Vagina (tissue), 2 donors: ENCODE results near the gene TSPEAR. TPM values are rescaled to one million over a fixed set of nuclear protein-coding genes. Genes with fewer than 3 reads are reported as not detected.

Experiments
- DNase-seq, 2 donors: peaks; one replicate each; pipeline ENCODE4 v3.0.0-alpha.2; 2017; ENCODE audit errors: extremely low spot score in 2 of 2
- H3K27ac ChIP-seq: fragments of 200-600 bp; sonication (generic); one replicate; pipeline ENCODE4 v1.5.1; 2019
- H3K27me3 ChIP-seq: fragments of 200-600 bp; sonication (generic); one replicate; pipeline ENCODE4 v1.5.1; 2019
- H3K36me3 ChIP-seq, 2 donors: fragments of 200-600 bp; sonication (generic); one replicate each; pipeline ENCODE4 v1.5.1; 2017 to 2019
- H3K4me1 ChIP-seq: fragments of 200-600 bp; sonication (generic); one replicate; pipeline ENCODE4 v1.5.1; 2019
- H3K4me3 ChIP-seq, 2 donors: fragments of 200-600 bp; sonication (generic); 1 replicate in 1 of 2; 2 replicates in 1 of 2; pipeline ENCODE4 v1.5.1; 2016 to 2019
- H3K9me3 ChIP-seq: fragments of 200-600 bp; sonication (generic); one replicate; pipeline ENCODE4 v1.5.1; 2019
- CTCF ChIP-seq, 3 experiments: fragments of 450-650 bp in 2 of 3; fragments of 200-600 bp in 1 of 3; sonication (generic) in 1 of 3; IDR thresholded peaks; one replicate each; pipeline ENCODE4 v1.5.1; 2017 to 2019; ENCODE audit warnings: antibody characterized with exemption in 3 of 3, mild to moderate bottlenecking in 2 of 3, moderate library complexity in 2 of 3
- POLR2A ChIP-seq, 2 donors: fragments of 450-650 bp; IDR thresholded peaks; one replicate each; pipeline ENCODE4 v1.6.1; 2017; ENCODE audit warnings: antibody characterized with exemption in 2 of 2, mild to moderate bottlenecking in 2 of 2, moderate library complexity in 2 of 2
- POLR2AphosphoS5 ChIP-seq, 2 donors: sonication (generic); formaldehyde crosslinking; IDR thresholded peaks; one replicate each; pipeline ENCODE4 v1.9.0; 2017; ENCODE audit warnings: antibody characterized with exemption in 2 of 2, mild to moderate bottlenecking in 2 of 2, low read depth in 1 of 2; ENCODE audit not compliant: insufficient read depth in 1 of 2
- intact Hi-C: fragments of 100-400 bp; cut with DNase I; formaldehyde crosslinking; loops from one replicate; pipeline ENCODE4 v1.15.1; 2023
- total RNA-seq: library from RNA; depleted of rRNA; stranded (reverse); fragments of >200 nt; gene quantifications from one replicate; pipeline ENCODE4 v1.2.3, GENCODE V29; 2016

Gene TSPEAR
- total RNA-seq, 1 donor from 2014 or later = not detected

- peak; percentile 44 to 67 for DNase-seq
- no peaks in the 10 kb centered on the region for H3K27me3 ChIP-seq
- no peaks in the 10 kb centered on the region for H3K36me3 ChIP-seq
- H3K4me3 ChIP-seq = no peak overlapping the region
- H3K9me3 ChIP-seq = no peaks in the 10 kb centered on the region
- intact Hi-C loops = no loop called here
- H3K4me1 ChIP-seq = no peaks in the 10 kb centered on the region
- TF ChIP-seq CTCF (IDR thresholded peaks at IDR 0.05) (no peak), POLR2AphosphoS5 (IDR thresholded peaks at IDR 0.05; ENCODE audit: insufficient read depth in 1 of 2, low read depth in 1 of 2) (no peak), POLR2A (IDR thresholded peaks at IDR 0.05) (no peak)
- no peak overlapping the region for H3K27ac ChIP-seq
Observed at GRCh38 chr21:44539046-44539445, 172.3 kb downstream of the TSPEAR start.

- intact Hi-C loops = no loop called here
- peak; percentile 72 to 92 for DNase-seq
- Histone ChIP-seq H3K27me3 (no peaks in the 10 kb centered on the region), H3K4me1 (no peaks in the 10 kb centered on the region), H3K9me3 (no peaks in the 10 kb centered on the region), H3K27ac (no peak overlapping the region), H3K36me3 (no peaks in the 10 kb centered on the region), H3K4me3 (no peak overlapping the region)
- TF ChIP-seq CTCF (IDR thresholded peaks at IDR 0.05) (no peak), POLR2A (IDR thresholded peaks at IDR 0.05) (no peak), POLR2AphosphoS5 (IDR thresholded peaks at IDR 0.05; ENCODE audit: insufficient read depth in 1 of 2, low read depth in 1 of 2) (no peak)
Observed at GRCh38 chr21:44537930-44538911, 173.2 kb downstream of the TSPEAR start.

- H3K27ac ChIP-seq = no peak overlapping the region
- no peak for DNase-seq
- no peaks in the 10 kb centered on the region for H3K9me3 ChIP-seq
- H3K27me3 ChIP-seq = no peaks in the 10 kb centered on the region
- H3K36me3 ChIP-seq = no peaks in the 10 kb centered on the region
- intact Hi-C loops = no loop called here
- no peaks in the 10 kb centered on the region for H3K4me1 ChIP-seq
- H3K4me3 ChIP-seq = no peak overlapping the region
- TF ChIP-seq POLR2AphosphoS5 (IDR thresholded peaks at IDR 0.05; ENCODE audit: insufficient read depth in 1 of 2, low read depth in 1 of 2) (no peak), POLR2A (IDR thresholded peaks at IDR 0.05) (no peak), CTCF (IDR thresholded peaks at IDR 0.05) (no peak)
Observed at GRCh38 chr21:44535963-44536362, 175.4 kb downstream of the TSPEAR start.

GRCh38 chr21:44534688-44535087 lies 176.7 kb downstream of the TSPEAR start:
- no peaks in the 10 kb centered on the region for H3K4me1 ChIP-seq
- no peaks in the 10 kb centered on the region for H3K9me3 ChIP-seq
- intact Hi-C loops = no loop called here
- H3K4me3 ChIP-seq = no peak overlapping the region
- no peaks in the 10 kb centered on the region for H3K36me3 ChIP-seq
- TF ChIP-seq POLR2A (IDR thresholded peaks at IDR 0.05) (no peak), POLR2AphosphoS5 (IDR thresholded peaks at IDR 0.05; ENCODE audit: insufficient read depth in 1 of 2, low read depth in 1 of 2) (no peak), CTCF (IDR thresholded peaks at IDR 0.05) (no peak)
- H3K27me3 ChIP-seq = no peaks in the 10 kb centered on the region
- DNase-seq = no peak
- no peak overlapping the region for H3K27ac ChIP-seq
